ENCODE results near the gene ROCK1. TPM values are rescaled to one million over a fixed set of nuclear protein-coding genes. Genes with fewer than 3 reads are reported as not detected.

Gene ROCK1
- total RNA-seq, 2 donors from 2014 or later, result 49.6 to 54.2 TPM

- Histone ChIP-seq H3K4me1 (ENCODE audit: control insufficient read depth, insufficient read depth, low read length) (no peaks in the 10 kb centered on the region), H3K9ac (ENCODE audit: extremely low read depth, low read length, poor library complexity, severe bottlenecking) (no peak overlapping the region), H3K36me3 (ENCODE audit: control insufficient read depth, insufficient read depth, low read length) (no peaks in the 10 kb centered on the region), H3K27me3 (ENCODE audit: control insufficient read depth, insufficient read depth, low read length, poor library complexity, severe bottlenecking) (no peaks in the 10 kb centered on the region), H3K4me3 (ENCODE audit: low read length) (no peak overlapping the region), H3K9me3 (ENCODE audit: control insufficient read depth, low read length) (peaks cover 5% of the 10 kb centered on the region), H3K27ac (ENCODE audit: low read depth, low read length) (no peak overlapping the region)
- H3K27ac Mint-ChIP-seq, result no peak overlapping the region
- H3K9me3 Mint-ChIP-seq, result no peaks in the 10 kb centered on the region
- H3K4me3 Mint-ChIP-seq, result no peak overlapping the region
- DNase-seq, result no peak
- no peaks in the 10 kb centered on the region for H3K27me3 Mint-ChIP-seq (ENCODE audit: insufficient read depth)
- 94 to 95% methylated on average over 2 to 3 of the region's 3 CpGs for WGBS, 2 experiments (ENCODE audit: insufficient coverage in 1 of 2, insufficient read length in 1 of 2)
- peaks cover 5% of the 10 kb centered on the region for H3K36me3 Mint-ChIP-seq (ENCODE audit: low read depth)
- TF ChIP-seq, protein P1, sequence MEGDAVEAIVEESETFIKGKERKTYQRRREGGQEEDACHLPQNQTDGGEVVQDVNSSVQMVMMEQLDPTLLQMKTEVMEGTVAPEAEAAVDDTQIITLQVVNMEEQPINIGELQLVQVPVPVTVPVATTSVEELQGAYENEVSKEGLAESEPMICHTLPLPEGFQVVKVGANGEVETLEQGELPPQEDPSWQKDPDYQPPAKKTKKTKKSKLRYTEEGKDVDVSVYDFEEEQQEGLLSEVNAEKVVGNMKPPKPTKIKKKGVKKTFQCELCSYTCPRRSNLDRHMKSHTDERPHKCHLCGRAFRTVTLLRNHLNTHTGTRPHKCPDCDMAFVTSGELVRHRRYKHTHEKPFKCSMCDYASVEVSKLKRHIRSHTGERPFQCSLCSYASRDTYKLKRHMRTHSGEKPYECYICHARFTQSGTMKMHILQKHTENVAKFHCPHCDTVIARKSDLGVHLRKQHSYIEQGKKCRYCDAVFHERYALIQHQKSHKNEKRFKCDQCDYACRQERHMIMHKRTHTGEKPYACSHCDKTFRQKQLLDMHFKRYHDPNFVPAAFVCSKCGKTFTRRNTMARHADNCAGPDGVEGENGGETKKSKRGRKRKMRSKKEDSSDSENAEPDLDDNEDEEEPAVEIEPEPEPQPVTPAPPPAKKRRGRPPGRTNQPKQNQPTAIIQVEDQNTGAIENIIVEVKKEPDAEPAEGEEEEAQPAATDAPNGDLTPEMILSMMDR (conservative IDR thresholded peaks at IDR 0.05), result no peak
- no peaks in the 10 kb centered on the region for H3K4me1 Mint-ChIP-seq
Measured at GRCh38 chr18:21093133-21093532, 18.5 kb downstream of the ROCK1 start.

DNA sequence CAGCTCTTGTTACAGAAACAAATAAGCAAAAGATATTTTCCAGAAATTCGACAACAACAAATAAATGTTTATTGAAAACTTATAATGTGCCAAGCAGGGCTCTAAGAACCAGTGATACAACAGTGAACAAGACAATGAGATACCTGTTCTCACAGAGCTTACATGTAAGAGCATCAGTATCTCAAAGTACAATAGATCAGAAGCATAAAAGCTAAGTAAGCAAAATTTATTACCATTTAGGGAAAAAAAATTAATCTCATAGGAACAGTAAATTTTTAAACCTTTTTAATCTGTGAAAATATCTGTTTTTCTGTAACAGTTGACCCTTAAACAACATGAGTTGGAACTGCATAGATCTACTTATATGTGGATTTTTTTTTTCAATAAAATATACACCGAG lies 20.9 kb downstream of the ROCK1 start:
- no peaks in the 10 kb centered on the region for H3K36me3 ChIP-seq (ENCODE audit: control insufficient read depth, insufficient read depth, low read length)
- no peak overlapping the region for H3K4me3 ChIP-seq (ENCODE audit: low read length)
- H3K4me1 Mint-ChIP-seq, result no peaks in the 10 kb centered on the region
- peaks cover 5% of the 10 kb centered on the region for H3K36me3 Mint-ChIP-seq (ENCODE audit: low read depth)
- H3K27ac ChIP-seq (ENCODE audit: low read depth, low read length), result no peak overlapping the region
- WGBS, 2 experiments (ENCODE audit: insufficient coverage in 1 of 2, insufficient read length in 1 of 2), result 87% methylated on average over 2 of the region's 2 CpGs; no CpG with 5 or more reads in 1 of the 2 experiments
- TF ChIP-seq, protein P1 (conservative IDR thresholded peaks at IDR 0.05), result no peak
- no peak for DNase-seq
- H3K27ac Mint-ChIP-seq, result no peak overlapping the region
- H3K4me1 ChIP-seq (ENCODE audit: control insufficient read depth, insufficient read depth, low read length), result no peaks in the 10 kb centered on the region
- no peak overlapping the region for H3K4me3 Mint-ChIP-seq
- H3K9me3 Mint-ChIP-seq, result no peaks in the 10 kb centered on the region
- H3K9me3 ChIP-seq (ENCODE audit: control insufficient read depth, low read length), result peaks cover 5% of the 10 kb centered on the region
- no peak overlapping the region for H3K9ac ChIP-seq (ENCODE audit: extremely low read depth, low read length, poor library complexity, severe bottlenecking)
- H3K27me3 Mint-ChIP-seq (ENCODE audit: insufficient read depth), result no peaks in the 10 kb centered on the region
- no peaks in the 10 kb centered on the region for H3K27me3 ChIP-seq (ENCODE audit: control insufficient read depth, insufficient read depth, low read length, poor library complexity, severe bottlenecking)

- no peak overlapping the region for H3K4me3 Mint-ChIP-seq
- H3K27me3 Mint-ChIP-seq (ENCODE audit: insufficient read depth), result no peaks in the 10 kb centered on the region
- Histone ChIP-seq H3K9me3 (ENCODE audit: control insufficient read depth, low read length) (peaks cover 9% of the 10 kb centered on the region), H3K27ac (ENCODE audit: low read depth, low read length) (no peak overlapping the region), H3K4me3 (ENCODE audit: low read length) (no peak overlapping the region), H3K9ac (ENCODE audit: extremely low read depth, low read length, poor library complexity, severe bottlenecking) (no peak overlapping the region), H3K4me1 (ENCODE audit: control insufficient read depth, insufficient read depth, low read length) (no peaks in the 10 kb centered on the region), H3K27me3 (ENCODE audit: control insufficient read depth, insufficient read depth, low read length, poor library complexity, severe bottlenecking) (no peaks in the 10 kb centered on the region), H3K36me3 (ENCODE audit: control insufficient read depth, insufficient read depth, low read length) (no peaks in the 10 kb centered on the region)
- TF ChIP-seq, protein P1 (conservative IDR thresholded peaks at IDR 0.05), result no peak
- peaks cover 21% of the 10 kb centered on the region for H3K36me3 Mint-ChIP-seq (ENCODE audit: low read depth)
- 86 to 100% methylated on average over 1 to 2 of the region's 3 CpGs for WGBS, 2 experiments (ENCODE audit: insufficient coverage in 1 of 2, insufficient read length in 1 of 2)
- DNase-seq, result no peak
- peaks cover 28% of the 10 kb centered on the region for H3K9me3 Mint-ChIP-seq
- H3K4me1 Mint-ChIP-seq, result no peaks in the 10 kb centered on the region
- H3K27ac Mint-ChIP-seq, result no peak overlapping the region
Measured at GRCh38 chr18:21085579-21086166, 25.9 kb downstream of the ROCK1 start.
